ENCODE results near the gene ARPP21.

- TF ChIP-seq, protein P1, sequence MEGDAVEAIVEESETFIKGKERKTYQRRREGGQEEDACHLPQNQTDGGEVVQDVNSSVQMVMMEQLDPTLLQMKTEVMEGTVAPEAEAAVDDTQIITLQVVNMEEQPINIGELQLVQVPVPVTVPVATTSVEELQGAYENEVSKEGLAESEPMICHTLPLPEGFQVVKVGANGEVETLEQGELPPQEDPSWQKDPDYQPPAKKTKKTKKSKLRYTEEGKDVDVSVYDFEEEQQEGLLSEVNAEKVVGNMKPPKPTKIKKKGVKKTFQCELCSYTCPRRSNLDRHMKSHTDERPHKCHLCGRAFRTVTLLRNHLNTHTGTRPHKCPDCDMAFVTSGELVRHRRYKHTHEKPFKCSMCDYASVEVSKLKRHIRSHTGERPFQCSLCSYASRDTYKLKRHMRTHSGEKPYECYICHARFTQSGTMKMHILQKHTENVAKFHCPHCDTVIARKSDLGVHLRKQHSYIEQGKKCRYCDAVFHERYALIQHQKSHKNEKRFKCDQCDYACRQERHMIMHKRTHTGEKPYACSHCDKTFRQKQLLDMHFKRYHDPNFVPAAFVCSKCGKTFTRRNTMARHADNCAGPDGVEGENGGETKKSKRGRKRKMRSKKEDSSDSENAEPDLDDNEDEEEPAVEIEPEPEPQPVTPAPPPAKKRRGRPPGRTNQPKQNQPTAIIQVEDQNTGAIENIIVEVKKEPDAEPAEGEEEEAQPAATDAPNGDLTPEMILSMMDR (tag by site-specific recombination; IDR thresholded peaks at IDR 0.05), result no peak
- TF ChIP-seq ZNF404 (tag by site-specific recombination; IDR thresholded peaks at IDR 0.05), result no peak
- TF ChIP-seq ZNF114 (tag by site-specific recombination; IDR thresholded peaks at IDR 0.05), result no peak
- TF ChIP-seq SCRT2 (tag by site-specific recombination; IDR thresholded peaks at IDR 0.05), result no peak
- TF ChIP-seq BCL11A (tag by site-specific recombination; IDR thresholded peaks at IDR 0.05; ENCODE audit: low read depth), result no peak
- no peak for TF ChIP-seq ZNF600 (tag by site-specific recombination; IDR thresholded peaks at IDR 0.05)
- TF ChIP-seq ZNF23 (tag by site-specific recombination; IDR thresholded peaks at IDR 0.05; ENCODE audit: borderline replicate concordance), result no peak
- TF ChIP-seq REST (tag by site-specific recombination; IDR thresholded peaks at IDR 0.05), result no peak
- TF ChIP-seq ZNF660 (tag by site-specific recombination; IDR thresholded peaks at IDR 0.05), result no peak
- no peak for TF ChIP-seq KLF7 (tag by site-specific recombination; IDR thresholded peaks at IDR 0.05; ENCODE audit: borderline replicate concordance)
These were observed 38.5 kb downstream of the ARPP21 start for GRCh38 chr3:35677797-35678196.
